ENCODE results near the gene FHDC1.

Gene FHDC1

GRCh38 chr4:153005899-153006381 is 69.8 kb downstream of the FHDC1 start:
- Histone ChIP-seq H4K5ac (ENCODE audit: low read length) (no peak overlapping the region), H3K9ac (ENCODE audit: low read length) (no peak overlapping the region), H3K4ac (ENCODE audit: low read depth, low read length) (no peak overlapping the region), H2AK5ac (ENCODE audit: low read length) (no peak overlapping the region), H2BK120ac (ENCODE audit: low read depth, low read length) (no peak overlapping the region), H3K4me1 (ENCODE audit: control insufficient read depth, low read depth, low read length) (peaks cover 2% of the 10 kb centered on the region), H3K36me3 (ENCODE audit: control insufficient read depth, insufficient read depth, low read length) (no peaks in the 10 kb centered on the region), H3K27ac (ENCODE audit: low read depth, low read length) (no peak overlapping the region), H3K4me2 (ENCODE audit: low read length) (no peak overlapping the region), H2BK5ac (ENCODE audit: low read length) (no peak overlapping the region), H3K23ac (ENCODE audit: low read length) (no peak overlapping the region), H3K79me1 (ENCODE audit: low read length) (no peaks in the 10 kb centered on the region), H3K27me3 (ENCODE audit: insufficient read depth, low read length, poor library complexity) (no peaks in the 10 kb centered on the region), H3K4me3 (ENCODE audit: low read length) (no peak overlapping the region), H3K56ac (ENCODE audit: low read length) (peak overlapping the region; percentile 44), H2BK15ac (replicated peaks; ENCODE audit: low read depth) (no peak overlapping the region), H3K18ac (ENCODE audit: low read length) (no peak overlapping the region), H4K8ac (ENCODE audit: low read depth, low read length) (no peak overlapping the region), H3K79me2 (ENCODE audit: control insufficient read depth, insufficient read depth, low read length) (no peaks in the 10 kb centered on the region)
- no CpG with 5 or more reads among the region's 8 CpGs for WGBS (ENCODE audit: extremely low coverage, insufficient coverage, low lambda C conversion rate)
- DNase-seq, result no peak

- no peak overlapping the region for H2BK120ac ChIP-seq (ENCODE audit: low read depth, low read length)
- no CpG with 5 or more reads among the region's 15 CpGs for WGBS (ENCODE audit: extremely low coverage, insufficient coverage, low lambda C conversion rate)
Measured at GRCh38 chr4:153008578-153009199, 72.6 kb downstream of the FHDC1 start.

GRCh38 chr4:153010146-153010545 is 74.0 kb downstream of the FHDC1 start:
- no peak for DNase-seq
- H2BK5ac ChIP-seq (ENCODE audit: low read length), result no peak overlapping the region
- no peak overlapping the region for H2BK120ac ChIP-seq (ENCODE audit: low read depth, low read length)
- H3K27me3 ChIP-seq (ENCODE audit: insufficient read depth, low read length, poor library complexity), result no peaks in the 10 kb centered on the region
- no peaks in the 10 kb centered on the region for H3K79me2 ChIP-seq (ENCODE audit: control insufficient read depth, insufficient read depth, low read length)
- no peak overlapping the region for H2BK15ac ChIP-seq (replicated peaks; ENCODE audit: low read depth)
- H3K4ac ChIP-seq (ENCODE audit: low read depth, low read length), result no peak overlapping the region
- no peaks in the 10 kb centered on the region for H3K79me1 ChIP-seq (ENCODE audit: low read length)
- H4K8ac ChIP-seq (ENCODE audit: low read depth, low read length), result no peak overlapping the region
- no peaks in the 10 kb centered on the region for H3K36me3 ChIP-seq (ENCODE audit: control insufficient read depth, insufficient read depth, low read length)
- H4K5ac ChIP-seq (ENCODE audit: low read length), result no peak overlapping the region
- no CpG with 5 or more reads among the region's 3 CpGs for WGBS (ENCODE audit: extremely low coverage, insufficient coverage, low lambda C conversion rate)
- no peak overlapping the region for H3K4me3 ChIP-seq (ENCODE audit: low read length)
- no peak overlapping the region for H3K18ac ChIP-seq (ENCODE audit: low read length)
- H2AK5ac ChIP-seq (ENCODE audit: low read length), result no peak overlapping the region
- no peaks in the 10 kb centered on the region for H3K4me1 ChIP-seq (ENCODE audit: control insufficient read depth, low read depth, low read length)
- no peak overlapping the region for H3K4me2 ChIP-seq (ENCODE audit: low read length)
- no peak overlapping the region for H3K27ac ChIP-seq (ENCODE audit: low read depth, low read length)
- H3K23ac ChIP-seq (ENCODE audit: low read length), result no peak overlapping the region
- H3K9ac ChIP-seq (ENCODE audit: low read length), result no peak overlapping the region
- no peak overlapping the region for H3K56ac ChIP-seq (ENCODE audit: low read length)

More at GRCh38 chr4:153008578-153009199, 72.6 kb downstream of the FHDC1 start:
- H2AK5ac ChIP-seq (ENCODE audit: low read length), result no peak overlapping the region
- no peak overlapping the region for H3K18ac ChIP-seq (ENCODE audit: low read length)
- no peak overlapping the region for H3K4me3 ChIP-seq (ENCODE audit: low read length)
- DNase-seq, result no peak
- H3K36me3 ChIP-seq (ENCODE audit: control insufficient read depth, insufficient read depth, low read length), result no peaks in the 10 kb centered on the region
- H3K79me2 ChIP-seq (ENCODE audit: control insufficient read depth, insufficient read depth, low read length), result no peaks in the 10 kb centered on the region
- no peak overlapping the region for H3K4ac ChIP-seq (ENCODE audit: low read depth, low read length)
- no peak overlapping the region for H2BK5ac ChIP-seq (ENCODE audit: low read length)
- no peak overlapping the region for H3K56ac ChIP-seq (ENCODE audit: low read length)
- no peak overlapping the region for H2BK15ac ChIP-seq (replicated peaks; ENCODE audit: low read depth)
- no peak overlapping the region for H3K23ac ChIP-seq (ENCODE audit: low read length)
- H3K27ac ChIP-seq (ENCODE audit: low read depth, low read length), result no peak overlapping the region
- H3K27me3 ChIP-seq (ENCODE audit: insufficient read depth, low read length, poor library complexity), result no peaks in the 10 kb centered on the region
- H3K4me1 ChIP-seq (ENCODE audit: control insufficient read depth, low read depth, low read length), result peaks cover 2% of the 10 kb centered on the region
- no peak overlapping the region for H3K4me2 ChIP-seq (ENCODE audit: low read length)
- no peak overlapping the region for H4K5ac ChIP-seq (ENCODE audit: low read length)
- no peak overlapping the region for H4K8ac ChIP-seq (ENCODE audit: low read depth, low read length)
- no peak overlapping the region for H3K9ac ChIP-seq (ENCODE audit: low read length)
- no peaks in the 10 kb centered on the region for H3K79me1 ChIP-seq (ENCODE audit: low read length)

- H3K4me2 ChIP-seq (ENCODE audit: low read length), result no peak overlapping the region
- no peaks in the 10 kb centered on the region for H3K4me1 ChIP-seq (ENCODE audit: control insufficient read depth, low read depth, low read length)
- H3K4me3 ChIP-seq (ENCODE audit: low read length), result no peak overlapping the region
- H4K8ac ChIP-seq (ENCODE audit: low read depth, low read length), result no peak overlapping the region
- no peak overlapping the region for H3K56ac ChIP-seq (ENCODE audit: low read length)
- no peak overlapping the region for H3K23ac ChIP-seq (ENCODE audit: low read length)
- H2BK15ac ChIP-seq (replicated peaks; ENCODE audit: low read depth), result no peak overlapping the region
- H2BK120ac ChIP-seq (ENCODE audit: low read depth, low read length), result no peak overlapping the region
- H3K27me3 ChIP-seq (ENCODE audit: insufficient read depth, low read length, poor library complexity), result no peaks in the 10 kb centered on the region
- no peak overlapping the region for H3K18ac ChIP-seq (ENCODE audit: low read length)
- DNase-seq, result no peak
- H2AK5ac ChIP-seq (ENCODE audit: low read length), result no peak overlapping the region
- no peaks in the 10 kb centered on the region for H3K79me2 ChIP-seq (ENCODE audit: control insufficient read depth, insufficient read depth, low read length)
- no peak overlapping the region for H3K27ac ChIP-seq (ENCODE audit: low read depth, low read length)
- no peak overlapping the region for H3K9ac ChIP-seq (ENCODE audit: low read length)
- no peaks in the 10 kb centered on the region for H3K79me1 ChIP-seq (ENCODE audit: low read length)
- no peak overlapping the region for H3K4ac ChIP-seq (ENCODE audit: low read depth, low read length)
- no CpG with 5 or more reads among the region's 5 CpGs for WGBS (ENCODE audit: extremely low coverage, insufficient coverage, low lambda C conversion rate)
- no peaks in the 10 kb centered on the region for H3K36me3 ChIP-seq (ENCODE audit: control insufficient read depth, insufficient read depth, low read length)
- H4K5ac ChIP-seq (ENCODE audit: low read length), result no peak overlapping the region
- H2BK5ac ChIP-seq (ENCODE audit: low read length), result no peak overlapping the region
Measured at GRCh38 chr4:153013202-153013977, 77.3 kb downstream of the FHDC1 start.

GRCh38 chr4:153014460-153014859 is 78.3 kb downstream of the FHDC1 start:
- Histone ChIP-seq H4K8ac (ENCODE audit: low read depth, low read length) (no peak overlapping the region), H3K27me3 (ENCODE audit: insufficient read depth, low read length, poor library complexity) (no peaks in the 10 kb centered on the region), H3K4me1 (ENCODE audit: control insufficient read depth, low read depth, low read length) (no peaks in the 10 kb centered on the region), H3K79me1 (ENCODE audit: low read length) (no peaks in the 10 kb centered on the region), H4K5ac (ENCODE audit: low read length) (no peak overlapping the region), H3K18ac (ENCODE audit: low read length) (no peak overlapping the region), H3K36me3 (ENCODE audit: control insufficient read depth, insufficient read depth, low read length) (no peaks in the 10 kb centered on the region), H2BK5ac (ENCODE audit: low read length) (no peak overlapping the region), H3K4me3 (ENCODE audit: low read length) (no peak overlapping the region), H3K4ac (ENCODE audit: low read depth, low read length) (no peak overlapping the region), H2AK5ac (ENCODE audit: low read length) (no peak overlapping the region), H3K27ac (ENCODE audit: low read depth, low read length) (no peak overlapping the region), H2BK15ac (replicated peaks; ENCODE audit: low read depth) (no peak overlapping the region), H2BK120ac (ENCODE audit: low read depth, low read length) (no peak overlapping the region), H3K56ac (ENCODE audit: low read length) (no peak overlapping the region), H3K23ac (ENCODE audit: low read length) (no peak overlapping the region), H3K79me2 (ENCODE audit: control insufficient read depth, insufficient read depth, low read length) (no peaks in the 10 kb centered on the region), H3K9ac (ENCODE audit: low read length) (no peak overlapping the region), H3K4me2 (ENCODE audit: low read length) (no peak overlapping the region)
- DNase-seq, result no peak
